Fibroblast of peridontal ligament (primary cell): Measurements from ENCODE around the gene INPP5A.
"Not testable (repeated sequence)": the region's sequence is repeated elsewhere in the genome, so short reads cannot be mapped to it uniquely, and the experiment has no call there.

Experiments
- DNase-seq: peaks from one replicate; pipeline ENCODE4 v3.0.0-alpha.2; 2010; ENCODE audit errors: extremely low read depth

Gene INPP5A

DNA sequence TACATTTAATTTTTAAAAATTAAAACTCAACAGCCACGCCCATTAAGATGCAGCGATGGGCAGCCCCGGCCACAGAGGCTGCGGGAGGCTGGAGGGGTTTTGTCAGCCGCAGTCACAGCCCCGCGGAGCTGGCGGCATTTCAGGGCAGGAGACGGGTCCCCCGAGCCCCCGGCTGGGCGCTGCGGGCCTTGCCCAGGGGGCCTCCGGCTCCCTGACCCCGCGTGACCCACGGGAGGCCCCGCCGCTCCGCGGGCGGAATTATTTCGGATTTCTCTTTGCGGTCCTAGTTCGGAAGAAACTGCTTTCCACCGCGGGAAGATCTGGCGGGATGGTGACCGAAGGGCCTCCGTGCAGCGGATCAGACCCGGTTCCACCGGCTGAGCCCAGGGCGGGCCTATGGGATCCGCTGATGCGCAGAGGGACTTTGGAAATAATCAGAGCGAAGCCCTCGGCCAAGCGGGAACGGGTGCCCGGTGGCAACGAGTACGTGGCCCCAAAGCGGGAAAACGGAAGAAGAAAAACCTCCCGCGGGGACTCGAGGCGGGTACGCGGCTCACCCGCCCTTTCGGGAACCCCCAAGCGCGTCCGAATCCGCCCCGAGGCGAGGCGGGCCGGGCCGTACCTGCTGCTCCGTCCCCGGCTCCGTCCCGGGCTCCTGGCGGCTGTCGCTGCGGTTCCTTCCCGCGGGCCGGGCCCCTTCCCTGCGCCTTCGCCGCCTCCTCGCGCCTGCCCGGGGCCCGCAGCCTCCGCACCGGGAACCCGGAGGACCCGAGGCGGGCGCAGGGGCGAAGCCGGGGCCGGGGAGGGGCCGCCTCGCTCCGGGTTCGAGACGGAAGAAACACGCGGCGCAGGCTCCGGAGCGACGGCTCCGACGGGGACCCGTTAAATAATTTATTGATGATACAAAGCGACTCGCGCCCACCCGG is 246.6 kb downstream of the INPP5A start:
- no peak for DNase-seq

- no peak for DNase-seq
These were observed 247.5 kb downstream of the INPP5A start for GRCh38 chr10:132784866-132785722.

GRCh38 chr10:132785723-132786475 is 248.3 kb downstream of the INPP5A start, which contains the start of gene NKX6-2:
TSS of gene NKX6-2 (minus strand) at chr10:132786147. CDS start at chr10:132785948, 199 bp downstream.
- DNase-seq = no peak

GRCh38 chr10:132786476-132786883 is 248.9 kb downstream of the INPP5A start:
- no peak for DNase-seq

DNA sequence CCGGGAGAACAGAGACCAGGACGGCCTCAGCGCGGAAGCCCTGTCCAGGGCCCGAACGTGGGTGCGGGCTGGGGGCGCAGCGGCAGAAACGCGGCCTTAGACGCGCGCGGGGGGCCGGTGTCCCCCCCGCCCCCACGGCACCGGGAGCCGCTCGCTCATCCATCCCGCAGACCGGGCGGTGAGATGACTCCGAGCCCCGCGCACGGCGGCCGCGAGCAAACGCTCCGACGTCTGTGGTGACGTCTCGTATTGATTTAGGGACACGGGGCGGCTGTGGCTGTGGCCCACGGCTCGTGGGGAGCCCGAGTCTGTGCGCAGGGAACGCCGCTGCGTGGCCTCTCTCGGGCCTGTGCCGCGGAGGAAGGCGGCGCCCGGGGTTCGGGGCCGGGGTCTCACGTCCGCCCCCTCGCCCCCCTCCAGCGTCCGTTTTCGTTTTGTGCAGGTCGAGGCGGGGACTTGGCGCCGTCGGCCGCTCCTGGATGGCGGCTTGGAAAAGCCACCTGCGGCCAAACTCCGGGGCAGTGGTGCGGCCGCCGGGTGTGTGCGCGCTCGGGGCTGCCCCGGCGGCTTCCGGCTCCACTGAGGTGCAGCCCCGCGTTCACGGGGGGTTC is 249.4 kb downstream of the INPP5A start:
- no peak for DNase-seq

- DNase-seq = no peak
These were observed 250.1 kb downstream of the INPP5A start for GRCh38 chr10:132787495-132788179.

- peak; percentile 11 for DNase-seq
These were observed 250.7 kb downstream of the INPP5A start for GRCh38 chr10:132788180-132788830.

DNA sequence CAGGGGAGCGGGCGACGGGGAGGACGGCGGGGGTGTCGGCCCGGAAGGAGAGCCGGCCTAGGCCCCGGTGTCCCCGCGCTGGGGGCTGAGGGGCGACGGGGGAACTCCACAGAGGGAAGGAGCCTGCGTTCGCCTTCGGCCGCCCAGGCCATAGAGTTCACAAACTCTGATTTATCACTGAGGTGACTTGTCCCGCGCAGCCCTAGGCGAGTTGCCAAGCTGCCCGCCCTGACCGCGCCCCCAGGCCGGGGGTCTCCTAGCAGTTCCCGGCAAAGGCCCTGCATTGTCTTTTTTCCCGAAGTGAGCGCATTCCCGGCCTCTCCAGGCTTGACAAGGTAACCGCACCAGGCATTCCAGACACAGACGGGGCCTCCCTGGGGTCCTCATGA is 251.2 kb downstream of the INPP5A start:
- DNase-seq = no peak

- DNase-seq = no peak
These were observed 252.1 kb downstream of the INPP5A start for GRCh38 chr10:132789659-132790148.

- DNase-seq = no peak
These were observed 252.9 kb downstream of the INPP5A start for GRCh38 chr10:132790470-132790869.

- no peak for DNase-seq
These were observed 253.6 kb downstream of the INPP5A start for GRCh38 chr10:132790934-132791829.

DNA sequence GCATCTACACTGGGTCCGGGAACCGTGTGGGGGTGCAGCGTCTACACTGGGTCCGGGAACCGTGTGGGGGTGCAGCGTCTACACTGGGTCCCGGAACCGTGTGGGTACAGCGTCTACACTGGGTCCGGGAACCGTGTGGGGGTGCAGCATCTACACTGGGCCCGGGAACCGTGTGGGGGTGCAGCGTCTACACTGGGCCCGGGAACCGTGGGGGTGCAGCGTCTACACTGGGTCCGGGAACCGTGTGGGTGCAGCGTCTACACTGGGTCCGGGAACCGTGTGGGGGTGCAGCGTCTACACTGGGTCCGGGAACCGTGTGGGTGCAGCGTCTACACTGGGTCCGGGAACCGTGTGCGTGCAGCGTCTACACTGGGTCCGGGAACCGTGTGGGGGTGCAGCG is 254.5 kb downstream of the INPP5A start:
- DNase-seq = not testable (repeated sequence)

- DNase-seq = no peak
These were observed 255.2 kb downstream of the INPP5A start for GRCh38 chr10:132792796-132793195.

DNA sequence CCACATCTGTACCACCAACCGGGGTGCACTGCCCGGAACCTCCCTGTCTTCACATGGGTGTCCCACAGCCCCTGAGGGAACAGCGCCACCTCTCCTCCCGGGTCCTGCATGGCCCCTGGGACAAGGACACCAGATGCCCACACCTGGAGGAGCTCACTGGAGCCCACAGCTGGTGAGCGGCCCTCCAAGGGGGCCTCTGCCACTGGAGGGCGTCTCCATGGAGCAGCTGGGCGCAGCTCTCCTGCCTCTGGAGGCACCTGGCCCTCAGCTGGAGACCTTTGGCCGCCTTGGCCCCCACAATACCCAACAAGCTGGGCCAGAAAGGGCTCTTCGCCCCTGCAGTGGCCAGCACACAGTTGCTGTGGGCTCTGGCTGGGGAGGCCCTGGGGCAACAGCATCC is 255.6 kb downstream of the INPP5A start:
- no peak for DNase-seq

GRCh38 chr10:132793871-132794849 is 256.6 kb downstream of the INPP5A start:
- DNase-seq = no peak

GRCh38 chr10:132796846-132797245 is 259.3 kb downstream of the INPP5A start:
- DNase-seq = no peak

DNA sequence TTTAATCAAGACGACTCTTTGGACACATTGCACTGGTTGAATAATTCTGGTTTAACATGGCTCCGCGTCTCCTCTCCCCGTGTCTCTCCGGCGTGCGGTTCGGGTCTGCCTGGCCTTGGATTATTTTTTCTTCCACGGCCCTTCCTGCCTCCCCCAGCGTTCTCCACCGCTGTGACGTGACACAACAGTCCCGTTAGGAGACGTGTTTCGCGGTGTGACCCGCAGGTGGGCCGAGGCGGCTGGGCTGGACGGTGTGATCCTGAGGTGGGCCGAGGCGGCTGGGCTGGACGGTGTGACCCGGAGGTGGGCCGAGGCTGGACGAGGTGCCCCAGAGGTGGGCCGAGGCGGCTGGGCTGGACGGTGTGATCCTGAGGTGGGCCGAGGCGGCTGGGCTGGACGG is 260.4 kb downstream of the INPP5A start:
- DNase-seq = not testable (repeated sequence)

DNA sequence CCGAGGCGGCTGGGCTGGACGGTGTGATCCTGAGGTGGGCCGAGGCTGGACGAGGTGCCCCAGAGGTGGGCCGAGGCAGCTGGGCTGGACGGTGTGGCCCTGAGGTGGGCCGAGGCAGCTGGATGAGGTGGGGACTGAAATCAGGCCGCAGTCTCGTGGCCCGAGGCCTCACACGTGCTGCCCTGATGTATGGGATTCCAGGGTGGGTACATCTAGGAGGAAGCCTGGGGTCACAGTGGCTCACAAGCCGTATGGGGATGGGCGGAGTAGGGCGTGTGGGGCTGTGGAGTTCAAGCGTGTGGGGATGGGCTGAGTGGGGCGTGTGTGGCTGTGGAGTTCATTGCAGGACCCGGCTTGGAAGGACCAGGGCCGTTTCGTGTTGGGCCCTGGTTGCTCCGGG is 260.8 kb downstream of the INPP5A start:
- no peak for DNase-seq
